CD4-positive, alpha-beta T cell treated with Interleukin-6 at 100 ng/mL for 8 hours (primary cell): ENCODE measurements around the gene TSFM.
"Not testable (repeated sequence)": the region's sequence is repeated elsewhere in the genome, so short reads cannot be mapped to it uniquely, and the experiment has no call there.

Experiments
- DNase-seq: peaks from one replicate; pipeline ENCODE4 v3.0.0-alpha.2; 2020; ENCODE audit warnings: mixed read lengths, low spot score

TSFM gene

DNA sequence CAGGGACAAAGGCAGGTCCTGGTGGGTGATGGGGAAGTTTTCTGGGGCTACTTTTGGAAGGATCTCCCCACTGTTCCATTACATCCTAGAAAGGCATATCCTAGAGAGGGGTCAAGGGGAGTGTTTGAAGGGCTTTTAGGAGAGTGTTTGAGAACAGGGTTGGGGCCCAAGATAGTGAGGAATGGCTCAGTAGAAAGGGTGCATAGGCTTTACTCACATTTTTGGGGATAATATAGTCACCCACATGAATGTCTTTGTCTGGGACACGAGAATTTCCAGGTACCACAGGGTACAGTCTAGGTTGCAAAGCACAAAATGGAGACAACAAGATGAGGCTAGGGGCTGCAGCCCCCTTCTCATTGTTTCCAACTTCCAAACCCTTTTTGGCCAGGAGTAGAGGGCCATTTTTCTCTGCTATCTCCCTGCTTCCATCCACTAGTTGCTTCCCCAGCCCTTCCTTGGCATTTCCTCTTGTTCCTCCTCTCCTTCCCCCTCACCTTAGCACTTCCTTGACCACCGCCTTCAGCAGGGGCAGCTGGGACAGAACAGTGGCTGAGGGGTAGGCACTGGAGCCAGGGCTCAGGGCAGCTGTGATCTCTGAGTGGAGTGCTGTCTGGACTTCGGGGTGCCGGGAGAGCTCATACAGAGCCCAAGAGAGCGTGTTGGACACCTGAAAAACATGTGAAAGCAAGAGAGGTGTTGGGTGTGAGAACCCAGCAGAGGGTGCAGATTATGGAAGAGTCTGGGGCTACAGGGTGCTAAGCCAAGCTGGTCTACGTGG is 18.5 kb upstream of the TSFM start:
- DNase-seq: no peak

DNA sequence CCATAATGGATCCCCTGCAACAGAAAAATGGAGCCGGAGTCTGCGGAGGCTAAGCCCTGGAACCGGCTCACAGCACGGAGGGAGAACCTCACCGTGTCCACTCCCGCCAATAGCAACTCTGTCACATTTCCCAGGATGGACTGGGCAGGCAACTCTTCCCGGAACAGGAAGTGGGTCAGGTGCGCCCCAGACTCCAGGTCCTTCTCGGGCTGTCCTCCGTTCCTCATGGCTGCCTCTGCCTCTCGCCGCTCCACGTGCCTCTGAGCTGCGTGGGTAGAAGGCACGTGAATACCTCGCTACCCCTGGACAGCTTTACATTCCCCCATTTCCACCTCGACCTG is 18.0 kb upstream of the TSFM start:
- no peak for DNase-seq

DNA sequence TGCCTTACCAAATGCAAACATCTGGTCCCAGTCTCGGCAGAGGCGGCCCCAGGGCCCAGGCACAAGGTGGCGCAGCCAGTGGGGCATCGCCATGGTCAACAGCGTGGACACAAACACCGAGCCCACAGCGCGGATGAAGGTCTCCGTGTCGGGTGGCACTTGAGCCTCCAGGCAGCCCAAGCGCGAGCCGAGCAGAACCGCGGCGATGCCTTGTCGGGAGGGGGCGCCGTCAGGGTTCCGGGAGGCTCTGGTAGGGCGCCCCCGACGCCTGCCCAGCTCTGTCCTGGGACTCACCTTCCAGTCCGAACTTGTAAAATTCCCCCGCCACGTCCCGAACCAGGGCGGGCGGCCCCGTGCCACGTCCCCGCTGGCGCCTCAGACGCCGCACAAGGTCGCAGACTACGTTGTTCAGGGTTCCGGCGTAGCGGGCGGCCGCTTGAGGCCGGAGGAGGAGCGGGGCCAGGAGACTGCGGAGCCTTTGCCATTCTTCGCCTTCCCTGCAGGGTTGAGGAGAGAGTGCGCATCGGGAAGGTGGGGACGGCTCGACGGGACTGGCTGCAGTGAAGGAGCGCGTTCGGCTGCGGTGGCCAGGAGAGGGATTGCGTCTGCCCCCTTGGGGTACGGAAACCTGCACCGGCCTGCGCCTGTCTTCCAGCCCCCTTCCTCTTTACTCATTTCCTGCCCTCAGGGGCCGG is 17.4 kb upstream of the TSFM start:
- DNase-seq: peak; percentile 42

DNA sequence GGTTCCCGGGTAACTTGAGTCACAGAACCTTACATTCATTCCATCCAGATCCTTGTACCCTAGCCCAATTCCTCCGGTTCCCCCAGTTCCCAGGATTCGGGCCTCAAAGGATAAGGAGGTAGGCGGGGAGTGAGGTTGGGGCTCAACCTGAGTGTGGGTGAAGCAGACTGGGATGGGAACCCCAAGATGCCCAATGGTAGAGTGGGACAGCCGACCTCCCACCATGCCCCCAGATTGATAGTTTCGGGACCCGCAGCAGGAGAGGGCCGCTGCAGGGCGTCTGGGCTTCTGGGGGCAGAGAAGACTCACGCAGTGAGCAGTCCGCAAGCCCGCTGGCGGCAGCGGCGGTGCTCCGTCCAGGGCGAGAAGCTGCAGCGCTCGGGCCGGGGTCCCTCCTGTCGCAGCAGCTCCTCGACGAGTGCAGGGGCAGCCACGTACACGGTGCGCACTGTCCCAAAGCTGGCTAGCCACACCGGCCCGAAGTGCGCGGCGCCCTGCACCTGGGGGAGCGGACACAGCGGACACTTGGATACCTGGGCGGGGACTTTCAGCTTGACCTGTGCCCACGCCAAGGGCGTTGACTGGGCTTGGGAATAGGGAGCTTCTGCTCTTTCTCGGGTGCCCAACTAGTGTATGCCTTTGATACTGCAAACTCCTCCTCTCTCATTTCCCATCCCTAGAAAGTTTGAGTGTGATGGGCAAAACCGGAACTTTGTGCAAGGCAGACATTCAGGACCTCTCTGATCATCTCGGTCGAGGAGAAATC is 16.7 kb upstream of the TSFM start:
- DNase-seq: no peak

DNA sequence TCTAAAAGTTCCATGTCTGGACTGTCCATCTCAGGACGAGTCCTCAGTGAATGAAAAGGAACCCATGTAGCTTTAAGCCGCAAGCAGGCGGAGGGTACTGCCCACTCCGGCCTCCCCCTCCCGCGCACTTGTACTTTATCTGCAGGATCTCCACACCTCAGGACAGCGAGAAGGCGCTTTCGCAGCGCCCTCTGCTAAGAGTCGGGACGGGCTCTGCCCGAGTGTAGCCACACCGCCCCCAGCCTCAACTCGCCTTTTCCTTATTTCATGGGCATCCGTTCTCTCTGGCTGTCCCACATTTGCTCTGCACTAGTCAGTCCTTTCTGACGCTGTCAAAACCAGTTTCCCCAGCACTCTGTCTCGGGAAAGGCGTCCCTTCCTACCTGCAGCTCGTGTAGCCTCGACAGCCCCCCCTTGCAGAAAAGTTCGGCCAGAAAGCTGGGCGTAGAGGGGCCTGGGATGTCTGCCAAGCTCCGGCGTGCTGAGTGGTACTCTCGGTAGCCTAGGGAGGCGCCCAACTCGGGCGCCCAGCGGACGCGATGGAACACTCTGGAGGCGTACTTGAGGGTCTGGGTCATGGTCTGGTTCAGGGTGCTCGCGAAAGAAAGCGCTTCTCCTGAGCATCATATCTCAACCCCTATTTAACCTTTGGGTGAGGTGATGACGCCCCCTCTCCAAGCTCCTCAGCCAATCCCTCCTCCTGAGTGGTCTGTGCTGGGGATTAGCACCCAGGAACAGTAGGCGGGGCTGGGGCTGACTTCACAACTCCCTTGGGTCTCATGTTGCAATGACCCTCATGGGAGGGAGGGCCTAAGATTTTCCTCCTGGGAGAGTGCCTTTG is 15.9 kb upstream of the TSFM start, which contains the start of gene CYP27B1:
Gene CYP27B1, minus strand, starts transcription at position 615 of the 841 bp plus-strand sequence. Its CDS starts 37 bp downstream, at position 578.
- no peak for DNase-seq

DNA sequence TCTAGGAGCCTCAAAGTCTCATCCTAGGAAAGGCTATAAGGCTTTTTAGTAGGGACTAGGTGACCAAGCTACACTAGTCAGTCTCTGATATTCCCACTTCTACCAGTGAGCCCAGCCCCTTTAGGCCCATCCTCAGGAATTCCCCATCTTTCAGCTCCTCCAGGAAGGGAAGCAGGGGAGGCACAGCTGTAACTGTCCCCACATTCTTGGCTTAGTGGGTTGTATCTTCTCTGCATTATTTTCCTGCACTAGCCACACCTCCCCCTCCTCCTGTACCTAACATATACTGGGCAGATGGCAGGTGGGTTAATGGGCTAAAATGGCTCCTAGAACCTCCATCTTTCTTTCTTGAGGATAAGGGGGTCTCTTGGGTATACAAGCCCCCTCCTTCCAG is 15.3 kb upstream of the TSFM start:
- DNase-seq: no peak

DNA sequence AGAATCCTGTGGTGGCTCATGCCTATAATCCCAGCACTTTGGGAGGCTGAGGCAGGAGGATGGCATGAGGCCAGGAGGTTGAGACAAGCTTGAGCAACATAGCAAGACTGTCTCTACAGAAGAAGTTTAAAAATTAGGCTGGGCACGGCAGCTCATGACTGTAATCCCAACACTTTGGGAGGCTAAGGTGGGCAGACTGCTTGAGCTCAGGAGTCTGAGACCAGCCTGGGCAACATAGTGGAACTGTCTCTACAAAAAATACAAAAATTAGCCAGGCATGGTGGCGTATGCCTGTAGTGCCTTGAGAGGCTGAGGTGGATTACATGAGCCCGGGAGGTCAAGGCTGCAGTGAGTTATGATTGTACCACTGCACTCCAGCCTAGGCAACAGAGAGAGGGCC is 14.7 kb upstream of the TSFM start:
- no peak for DNase-seq

DNA sequence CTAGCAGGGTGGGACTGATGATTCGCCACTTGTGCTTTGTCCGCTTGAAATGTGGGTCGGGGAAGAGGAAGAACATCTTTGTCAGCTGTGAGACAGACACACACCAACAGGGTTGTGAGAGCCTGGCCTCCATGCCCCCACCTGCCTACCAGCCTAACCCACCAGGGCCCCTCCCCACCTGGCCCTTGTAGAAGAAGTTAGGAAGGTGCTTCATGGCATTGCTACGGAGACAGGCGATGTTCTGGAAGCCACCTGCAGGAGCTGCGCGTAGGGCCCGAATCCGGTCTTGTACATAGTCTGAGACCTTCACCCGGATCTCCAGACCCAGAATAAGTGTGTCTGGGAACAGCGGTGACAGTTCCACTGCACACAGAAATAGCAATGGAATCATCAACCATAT is 13.0 kb upstream of the TSFM start:
- no peak for DNase-seq

DNA sequence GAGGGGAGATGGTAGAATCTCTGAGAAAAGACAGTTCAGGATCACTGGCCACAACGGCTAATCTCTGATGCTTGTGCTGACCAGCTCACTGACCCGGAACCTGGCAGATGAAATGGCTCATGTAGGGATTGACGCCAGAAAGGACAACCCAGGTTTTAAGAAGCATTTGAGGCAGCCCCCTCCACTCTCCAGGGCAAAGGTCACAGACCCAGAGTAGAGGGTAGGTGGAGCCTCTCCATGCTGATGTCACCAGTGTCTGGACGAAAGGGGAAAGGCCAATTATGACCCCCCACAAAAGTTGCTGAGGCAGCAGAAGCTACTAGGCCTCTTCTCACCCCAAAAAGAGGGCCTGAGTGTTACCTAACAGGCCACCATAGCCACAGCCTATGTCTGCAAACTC is 11.9 kb upstream of the TSFM start:
- DNase-seq: no peak

DNA sequence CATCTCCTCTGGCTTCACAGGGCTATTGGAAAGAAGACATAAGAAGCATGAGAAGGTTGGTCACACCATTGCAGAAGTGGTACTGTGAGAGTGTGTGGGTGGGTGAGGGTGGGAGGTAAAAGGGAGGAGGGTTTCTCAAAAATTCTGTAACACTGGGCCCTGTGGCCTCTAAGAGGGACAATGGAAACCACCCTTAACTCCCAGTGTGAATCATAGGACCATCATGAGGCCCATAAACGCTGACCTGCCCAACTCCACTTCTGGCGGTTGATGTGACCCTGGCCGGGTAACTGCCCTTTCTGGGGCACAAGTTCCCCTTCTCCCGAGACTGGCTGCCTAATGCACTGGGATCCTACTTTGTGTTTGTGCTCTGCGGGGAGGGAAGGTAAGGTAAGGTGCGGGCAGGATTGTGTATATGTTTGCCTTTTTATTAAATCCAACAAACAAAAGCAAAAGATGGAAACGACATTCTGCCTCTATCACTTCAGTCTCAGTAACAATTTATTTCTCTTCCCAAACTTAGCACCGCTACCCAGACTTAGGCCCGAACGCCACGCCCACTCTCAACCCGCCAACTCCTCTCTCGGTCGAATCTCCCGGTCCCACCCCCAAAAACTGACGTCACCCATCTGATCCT is 11.2 kb upstream of the TSFM start:
- DNase-seq: peak; percentile 81

DNA sequence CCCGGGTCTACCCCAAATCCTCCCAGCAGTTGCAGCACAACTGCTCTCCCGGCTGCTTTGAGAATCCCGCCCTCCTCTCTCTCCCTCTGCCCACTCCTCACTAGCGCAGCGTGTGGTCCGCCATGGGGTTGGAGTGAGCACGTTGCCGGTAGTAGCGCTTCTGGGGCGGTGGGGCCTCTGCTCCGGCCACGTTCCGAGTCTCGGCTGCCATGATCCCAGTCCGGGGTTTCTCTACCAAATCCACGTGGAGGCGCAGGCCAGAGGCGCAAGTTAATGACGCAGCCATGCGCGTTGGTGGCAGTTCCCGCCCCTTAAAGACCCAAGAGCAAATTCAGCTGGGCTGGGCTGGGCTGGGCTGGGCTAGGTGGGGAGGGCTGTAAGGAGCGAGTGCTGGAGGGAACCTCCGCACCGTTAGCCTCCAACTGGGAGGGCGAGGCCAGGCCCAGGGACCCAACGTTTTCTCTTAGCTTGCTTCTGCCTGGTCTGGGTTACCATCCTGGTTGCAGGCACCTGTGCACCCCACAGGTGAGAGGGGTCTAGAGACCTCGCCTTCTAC is 10.6 kb upstream of the TSFM start, which contains the start of gene METTL1:
Gene METTL1, minus strand, starts transcription at position 233 of the 556 bp plus-strand sequence. Its CDS starts 22 bp downstream, at position 211.
- peak; percentile 89 for DNase-seq

DNA sequence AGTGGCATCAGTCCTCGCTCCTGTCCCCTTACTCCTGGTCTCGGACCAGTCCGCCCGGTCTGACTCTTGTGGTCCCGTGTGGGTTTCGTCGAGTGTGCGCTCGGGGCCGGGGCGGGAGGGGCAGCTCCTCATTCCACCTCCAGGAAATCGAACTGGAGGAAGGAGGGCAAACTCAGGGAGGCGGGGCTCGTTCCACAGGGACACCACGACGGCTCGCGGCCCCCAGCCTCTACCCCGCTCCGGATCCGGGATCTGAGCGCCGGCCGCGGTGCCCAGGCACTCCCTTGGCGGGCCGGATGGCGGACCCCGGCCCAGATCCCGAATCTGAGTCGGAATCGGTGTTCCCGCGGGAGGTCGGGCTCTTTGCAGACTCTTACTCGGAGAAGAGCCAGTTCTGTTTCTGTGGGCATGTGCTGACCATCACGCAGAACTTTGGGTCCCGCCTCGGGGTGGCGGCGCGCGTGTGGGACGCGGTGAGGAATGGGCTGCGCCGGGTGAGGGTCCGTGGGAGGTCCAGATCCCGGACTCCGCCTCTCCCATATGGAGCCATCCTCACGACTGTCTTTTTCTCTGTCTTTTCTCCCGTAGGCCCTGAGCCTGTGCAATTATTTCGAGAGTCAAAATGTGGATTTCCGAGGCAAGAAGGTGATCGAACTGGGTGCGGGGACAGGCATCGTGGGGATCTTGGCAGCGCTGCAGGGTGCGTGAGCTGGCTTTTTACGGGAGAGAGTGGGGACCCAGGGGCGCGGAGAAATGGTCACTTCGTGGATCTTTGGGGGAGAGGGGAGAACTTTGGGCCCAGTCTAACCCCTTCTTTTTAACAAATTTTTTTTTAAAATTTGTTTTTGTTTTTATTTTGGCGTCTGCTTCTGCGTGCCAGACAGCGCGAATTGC is 9.9 kb upstream of the TSFM start, which contains the start of gene EEF1AKMT3:
Gene EEF1AKMT3, plus strand, starts transcription at position 186 of the 894 bp plus-strand sequence. Its CDS starts 111 bp downstream, at position 297.
- DNase-seq: no peak

DNA sequence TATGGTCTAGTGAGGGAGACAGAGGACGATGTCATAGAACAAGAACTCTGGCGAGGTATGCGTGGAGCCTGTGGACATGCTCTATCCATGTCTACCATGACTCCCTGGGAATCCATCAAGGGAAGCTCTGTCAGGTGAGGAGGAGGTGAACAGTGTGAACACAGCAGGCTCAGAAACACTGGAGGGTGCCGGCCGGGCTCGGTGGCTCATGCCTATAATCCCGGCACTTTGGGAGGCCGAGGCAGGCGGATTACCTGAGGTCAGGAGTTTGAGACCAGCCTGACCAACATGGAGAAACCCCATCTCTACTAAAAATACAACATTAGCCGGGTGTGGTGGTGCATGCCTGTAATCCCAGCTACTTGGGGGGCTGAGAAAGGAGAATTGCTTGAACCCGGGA is 8.0 kb upstream of the TSFM start:
- DNase-seq: not testable (repeated sequence)

DNA sequence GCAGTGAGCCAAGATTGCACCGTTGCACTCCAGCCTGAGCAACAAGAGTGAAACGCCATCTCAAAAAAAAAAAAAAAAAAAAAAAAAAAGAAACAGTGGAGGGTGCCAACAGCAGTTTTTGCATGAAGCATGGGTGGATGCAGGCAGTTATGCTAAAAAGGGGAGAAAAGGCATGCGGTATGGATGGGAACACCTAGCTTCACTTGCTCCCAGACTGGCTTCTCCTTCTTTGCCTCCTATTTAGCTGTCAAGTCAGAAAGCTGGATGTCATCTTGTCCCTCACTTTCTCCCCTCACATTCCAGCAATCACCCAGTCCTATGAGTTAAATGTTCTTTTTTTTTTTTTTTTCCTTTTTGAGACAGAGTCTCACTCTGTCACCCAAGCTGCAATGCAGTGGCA is 7.5 kb upstream of the TSFM start:
- DNase-seq: no peak

DNA sequence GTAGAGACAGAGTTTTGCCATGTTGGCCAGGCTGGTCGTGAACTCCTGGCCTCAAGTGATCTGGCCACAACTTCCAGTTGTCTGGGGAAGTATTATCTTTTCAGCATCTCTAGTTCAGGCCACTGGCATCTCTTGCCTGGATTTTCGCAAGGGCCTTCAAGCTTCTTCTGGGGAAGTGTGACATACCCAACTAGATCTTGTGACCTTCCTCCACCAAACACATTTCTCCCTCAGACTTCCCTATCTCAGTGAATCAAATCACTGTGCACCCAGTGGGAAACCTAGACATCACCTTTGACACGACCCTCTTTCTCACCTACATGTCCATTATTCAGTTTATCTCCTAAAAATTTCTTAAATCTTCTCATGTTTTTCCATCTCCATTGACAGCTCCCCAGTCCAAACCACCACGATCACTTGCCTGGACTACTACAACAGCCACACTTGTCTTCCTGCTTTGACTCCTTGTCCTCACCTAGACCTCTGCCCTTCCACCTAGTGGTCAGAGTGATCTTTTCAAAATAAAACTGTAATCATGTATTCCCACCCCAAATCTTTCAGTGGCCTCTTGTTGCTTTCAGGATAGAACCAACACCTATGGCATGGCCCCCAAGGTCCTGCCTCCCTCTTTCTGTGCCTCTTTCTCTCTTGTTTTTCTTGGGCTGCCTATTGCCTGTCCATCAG is 6.9 kb upstream of the TSFM start:
- no peak for DNase-seq

DNA sequence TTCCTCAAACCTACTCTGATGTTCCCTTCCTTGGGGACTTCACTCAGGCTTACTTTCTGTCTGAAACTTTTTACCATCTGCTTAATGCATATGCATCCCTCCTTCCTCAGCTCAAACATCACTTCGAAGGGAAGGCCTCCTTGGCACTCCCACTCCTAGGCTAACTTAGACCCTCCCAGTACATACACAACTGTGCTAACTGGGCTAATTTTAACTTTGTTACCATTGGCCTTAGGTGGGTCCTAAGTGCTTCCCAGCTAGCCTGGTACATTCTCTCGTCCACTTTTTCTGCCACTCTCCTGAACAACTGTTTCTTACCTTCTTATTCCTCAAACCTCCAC is 6.4 kb upstream of the TSFM start:
- no peak for DNase-seq

DNA sequence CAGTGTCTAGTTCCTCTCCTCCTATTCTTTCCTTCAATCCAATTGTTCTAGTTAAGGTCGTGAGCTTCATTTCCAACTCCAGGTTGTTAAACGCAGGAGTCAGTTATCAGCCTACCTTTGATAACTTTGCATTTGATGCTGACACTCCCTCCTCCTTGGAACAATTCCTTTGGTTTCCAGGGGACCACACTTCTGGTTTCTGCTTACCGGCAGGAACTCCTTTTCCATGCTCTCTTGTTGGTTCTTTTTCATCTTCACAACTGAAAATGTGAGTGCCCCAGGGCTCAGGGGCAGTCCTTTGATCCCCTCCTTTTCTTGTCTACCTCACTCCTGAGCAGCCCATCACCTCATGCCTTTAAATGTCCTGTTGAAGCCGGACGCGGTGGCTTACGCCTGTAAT is 5.2 kb upstream of the TSFM start:
- DNase-seq: no peak

DNA sequence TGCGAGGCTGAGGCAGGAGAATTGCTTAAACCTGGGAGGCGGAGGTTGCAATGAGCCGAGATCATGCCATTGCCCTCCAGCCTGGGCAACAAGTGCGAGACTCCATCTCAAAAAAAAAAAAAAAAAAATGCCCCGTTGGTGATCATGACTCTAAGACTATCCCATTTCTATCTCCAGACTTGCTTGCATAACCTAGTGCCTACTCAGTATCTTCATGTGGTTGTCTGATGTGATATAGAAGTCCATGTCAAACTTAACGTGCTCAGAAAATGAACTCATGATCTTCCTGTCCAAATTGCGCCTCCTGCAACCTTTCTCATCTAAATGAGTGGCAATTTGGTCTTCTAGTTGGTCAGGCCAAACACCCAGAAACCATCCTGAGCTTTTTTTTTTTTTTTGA is 4.7 kb upstream of the TSFM start:
- no peak for DNase-seq

DNA sequence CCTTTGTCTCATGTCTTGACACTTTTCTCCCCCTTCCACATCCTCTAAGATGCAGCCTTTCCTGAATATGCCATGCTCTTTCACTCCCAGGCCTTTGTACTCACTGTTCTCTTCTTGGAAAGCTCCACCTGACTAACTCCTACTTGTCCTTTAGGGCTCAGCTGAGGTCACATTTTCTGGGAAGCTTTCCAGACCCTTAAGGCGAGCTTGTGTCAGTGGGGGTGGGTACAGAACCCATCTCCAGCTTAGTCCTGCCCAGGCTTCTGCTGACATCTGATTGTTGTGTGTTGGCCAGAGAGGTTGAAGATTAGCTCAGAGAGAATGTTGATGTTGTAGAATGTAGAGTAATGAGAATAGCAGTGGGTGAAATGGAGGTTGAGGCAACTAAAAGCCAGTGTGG is 2.9 kb upstream of the TSFM start:
- DNase-seq: no peak
